HG03457 (cell line): Measurements from ENCODE around the gene ZNF618.
"Not testable (repeated sequence)": the region's sequence is repeated elsewhere in the genome, so short reads cannot be mapped to it uniquely, and the experiment has no call there.

ENCODE experiments used
- ATAC-seq: cut with Tn5 transposase; IDR thresholded peaks from one replicate; pipeline ENCODE4 v1.9.1; 2021; ENCODE audit warnings: moderate number of reproducible peaks; ENCODE audit not compliant: unreplicated experiment

Gene ZNF618

DNA sequence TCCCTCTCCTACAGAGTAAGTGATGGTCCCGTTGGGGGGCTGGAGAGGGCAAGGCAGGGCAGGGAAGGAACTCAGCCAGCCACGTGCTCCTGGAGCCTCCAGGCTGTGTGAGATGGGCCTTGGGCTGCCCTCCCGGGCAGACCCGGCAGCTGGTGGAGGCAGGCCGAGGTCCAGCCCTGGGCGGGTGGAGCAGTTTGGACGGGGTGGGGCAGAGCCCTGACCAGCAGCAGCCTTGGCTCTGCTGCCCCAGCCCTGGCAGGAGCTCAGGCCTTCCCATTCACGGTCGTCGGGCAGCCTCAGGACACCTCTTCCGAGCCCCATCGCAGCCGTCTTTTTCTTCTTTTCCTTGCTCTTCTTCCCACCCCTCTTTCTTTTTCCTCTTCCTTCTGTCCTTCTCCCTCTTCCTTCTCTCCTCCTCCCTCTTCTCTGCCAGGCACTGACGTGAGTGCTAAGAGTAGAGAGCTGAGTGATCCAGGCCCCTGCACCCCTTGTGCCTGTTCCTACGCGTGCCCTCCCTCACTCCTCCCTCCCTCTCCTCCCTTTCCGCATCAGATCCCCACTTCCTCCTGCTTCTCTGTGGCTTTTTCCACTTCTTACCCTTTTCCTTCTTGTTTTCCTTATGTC, 159.2 kb downstream of the ZNF618 start:
- ATAC-seq: no peak

GRCh38 chr9:114035845-114036801, 160.0 kb downstream of the ZNF618 start:
- ATAC-seq: no peak

- ATAC-seq: no peak
These were observed 161.1 kb downstream of the ZNF618 start for GRCh38 chr9:114037249-114037648.

GRCh38 chr9:114037961-114038723, 162.0 kb downstream of the ZNF618 start:
- ATAC-seq: no peak

DNA sequence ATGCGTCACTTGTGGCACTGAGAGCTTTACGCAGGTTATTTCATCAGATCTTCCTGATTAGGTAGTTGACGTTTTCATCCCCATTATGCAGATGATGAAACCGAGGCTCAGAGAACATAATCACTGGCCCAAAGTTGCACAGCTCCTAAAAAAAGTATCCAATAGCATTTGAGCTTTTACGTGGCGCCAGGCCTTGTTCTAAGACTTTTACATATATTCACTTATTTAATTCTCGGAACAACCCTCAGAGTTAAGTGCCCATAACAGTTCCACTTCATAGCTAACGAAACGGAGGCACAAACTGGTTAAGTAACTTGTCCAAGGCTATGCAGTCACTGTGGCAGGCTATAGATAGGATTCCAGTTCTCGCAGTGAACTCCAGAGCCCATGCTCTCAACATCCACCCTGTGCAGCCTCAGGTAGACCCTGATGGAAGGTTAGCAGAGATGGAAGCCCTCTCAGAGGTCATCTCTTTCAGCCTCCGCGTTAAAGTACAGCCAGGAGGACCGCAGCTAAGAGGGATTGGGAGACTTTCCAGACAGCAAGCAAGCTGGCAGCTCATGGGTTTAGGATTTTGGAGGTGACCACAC, 162.7 kb downstream of the ZNF618 start:
- ATAC-seq: no peak

DNA sequence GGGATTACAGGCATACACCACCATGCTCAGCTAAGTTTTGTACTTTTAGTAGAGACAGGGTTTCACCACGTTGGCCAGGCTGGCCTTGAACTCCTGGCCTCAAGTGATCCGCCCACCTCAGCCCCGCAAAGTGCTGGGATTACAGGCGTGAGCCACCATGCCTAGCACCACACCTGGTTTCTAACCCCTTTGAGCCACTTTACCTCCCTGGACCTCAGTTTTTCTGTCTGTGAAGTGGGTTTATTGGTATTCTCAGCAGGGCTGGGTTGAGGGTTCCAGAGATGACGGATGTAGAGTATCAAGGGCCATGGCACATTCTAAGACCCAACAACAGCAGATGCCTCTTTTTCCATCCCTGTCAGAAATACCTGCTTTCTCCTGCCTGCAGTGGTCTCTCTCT, 163.4 kb downstream of the ZNF618 start:
- no peak for ATAC-seq

GRCh38 chr9:114043660-114044059, 167.6 kb downstream of the ZNF618 start:
- ATAC-seq: not testable (repeated sequence)

GRCh38 chr9:114046237-114046755, 170.2 kb downstream of the ZNF618 start:
- no peak for ATAC-seq

GRCh38 chr9:114046875-114047274, 170.8 kb downstream of the ZNF618 start:
- ATAC-seq: no peak

DNA sequence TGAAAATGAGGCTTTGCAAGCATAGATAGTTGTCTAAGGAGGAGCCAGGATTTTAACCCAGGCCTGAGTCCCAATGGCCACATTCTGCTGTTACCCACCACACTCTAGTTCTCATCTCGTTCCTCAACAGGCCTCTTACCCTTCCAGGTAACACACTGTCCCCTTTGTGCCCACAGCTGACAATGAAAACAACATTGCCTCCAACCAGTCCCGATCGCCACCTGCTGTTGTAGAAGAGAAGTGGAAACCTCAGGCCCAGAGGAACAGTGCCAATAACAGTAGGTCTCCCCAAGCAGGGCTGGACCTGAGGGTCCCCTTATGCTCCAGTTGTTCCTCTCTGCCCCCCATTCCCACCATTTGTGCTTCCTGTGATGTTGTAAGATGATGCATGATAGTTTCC, 171.6 kb downstream of the ZNF618 start:
- ATAC-seq: no peak

- ATAC-seq: no peak
These were observed 172.7 kb downstream of the ZNF618 start for GRCh38 chr9:114048533-114049415.

DNA sequence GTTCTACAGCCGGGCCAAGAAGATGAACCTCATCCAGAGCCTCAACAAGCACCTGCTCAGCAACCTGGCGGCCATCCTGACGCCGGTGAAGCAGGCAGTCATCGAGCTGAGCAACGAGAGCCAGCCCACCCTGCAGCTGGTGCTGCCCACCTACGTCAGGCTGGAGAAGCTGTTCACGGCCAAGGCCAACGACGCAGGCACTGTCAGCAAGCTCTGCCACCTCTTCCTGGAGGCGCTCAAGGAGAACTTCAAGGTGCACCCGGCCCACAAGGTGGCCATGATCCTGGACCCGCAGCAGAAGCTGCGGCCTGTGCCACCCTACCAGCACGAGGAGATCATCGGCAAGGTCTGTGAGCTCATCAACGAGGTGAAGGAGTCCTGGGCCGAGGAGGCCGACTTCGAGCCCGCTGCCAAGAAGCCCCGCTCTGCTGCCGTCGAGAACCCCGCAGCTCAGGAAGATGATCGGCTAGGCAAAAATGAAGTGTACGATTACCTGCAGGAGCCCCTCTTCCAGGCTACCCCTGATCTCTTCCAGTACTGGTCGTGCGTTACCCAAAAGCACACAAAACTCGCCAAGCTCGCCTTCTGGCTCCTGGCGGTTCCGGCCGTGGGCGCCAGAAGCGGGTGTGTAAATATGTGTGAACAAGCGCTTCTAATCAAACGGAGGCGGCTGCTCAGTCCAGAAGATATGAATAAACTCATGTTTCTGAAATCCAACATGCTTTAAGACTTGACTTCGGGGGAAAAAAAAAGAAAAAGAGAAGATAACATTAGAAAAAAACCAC, 173.5 kb downstream of the ZNF618 start:
- ATAC-seq: no peak

- ATAC-seq: no peak
These were observed 174.1 kb downstream of the ZNF618 start for GRCh38 chr9:114050226-114050568.

- no peak for ATAC-seq
These were observed 174.5 kb downstream of the ZNF618 start for GRCh38 chr9:114050646-114051045.

- ATAC-seq: no peak
These were observed 175.2 kb downstream of the ZNF618 start for GRCh38 chr9:114051281-114051680.

- no peak for ATAC-seq
These were observed 175.6 kb downstream of the ZNF618 start for GRCh38 chr9:114051706-114052105.

GRCh38 chr9:114053246-114054005, 177.3 kb downstream of the ZNF618 start:
- no peak for ATAC-seq

- ATAC-seq: no peak
These were observed 178.1 kb downstream of the ZNF618 start for GRCh38 chr9:114054191-114054690.
